ENCODE results near the gene OPA3.

OPA3 gene

GRCh38 chr19:45483033-45483432 lies 101.6 kb downstream of the OPA3 start:
- no peak for DNase-seq (ENCODE audit: extremely low read depth, insufficient read length)
- no peak overlapping the region for H3K4me3 ChIP-seq (replicated peaks; ENCODE audit: low read depth, low read length)
- TF ChIP-seq, protein P1, sequence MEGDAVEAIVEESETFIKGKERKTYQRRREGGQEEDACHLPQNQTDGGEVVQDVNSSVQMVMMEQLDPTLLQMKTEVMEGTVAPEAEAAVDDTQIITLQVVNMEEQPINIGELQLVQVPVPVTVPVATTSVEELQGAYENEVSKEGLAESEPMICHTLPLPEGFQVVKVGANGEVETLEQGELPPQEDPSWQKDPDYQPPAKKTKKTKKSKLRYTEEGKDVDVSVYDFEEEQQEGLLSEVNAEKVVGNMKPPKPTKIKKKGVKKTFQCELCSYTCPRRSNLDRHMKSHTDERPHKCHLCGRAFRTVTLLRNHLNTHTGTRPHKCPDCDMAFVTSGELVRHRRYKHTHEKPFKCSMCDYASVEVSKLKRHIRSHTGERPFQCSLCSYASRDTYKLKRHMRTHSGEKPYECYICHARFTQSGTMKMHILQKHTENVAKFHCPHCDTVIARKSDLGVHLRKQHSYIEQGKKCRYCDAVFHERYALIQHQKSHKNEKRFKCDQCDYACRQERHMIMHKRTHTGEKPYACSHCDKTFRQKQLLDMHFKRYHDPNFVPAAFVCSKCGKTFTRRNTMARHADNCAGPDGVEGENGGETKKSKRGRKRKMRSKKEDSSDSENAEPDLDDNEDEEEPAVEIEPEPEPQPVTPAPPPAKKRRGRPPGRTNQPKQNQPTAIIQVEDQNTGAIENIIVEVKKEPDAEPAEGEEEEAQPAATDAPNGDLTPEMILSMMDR (IDR thresholded peaks at IDR 0.05; ENCODE audit: insufficient read depth, low read length, poor library complexity, severe bottlenecking): no peak
- H3K36me3 ChIP-seq (ENCODE audit: control insufficient read depth, insufficient read depth, low read length): no peaks in the 10 kb centered on the region
- H3K27me3 ChIP-seq (replicated peaks; ENCODE audit: control insufficient read depth, insufficient read depth, low read length): no peaks in the 10 kb centered on the region

DNA sequence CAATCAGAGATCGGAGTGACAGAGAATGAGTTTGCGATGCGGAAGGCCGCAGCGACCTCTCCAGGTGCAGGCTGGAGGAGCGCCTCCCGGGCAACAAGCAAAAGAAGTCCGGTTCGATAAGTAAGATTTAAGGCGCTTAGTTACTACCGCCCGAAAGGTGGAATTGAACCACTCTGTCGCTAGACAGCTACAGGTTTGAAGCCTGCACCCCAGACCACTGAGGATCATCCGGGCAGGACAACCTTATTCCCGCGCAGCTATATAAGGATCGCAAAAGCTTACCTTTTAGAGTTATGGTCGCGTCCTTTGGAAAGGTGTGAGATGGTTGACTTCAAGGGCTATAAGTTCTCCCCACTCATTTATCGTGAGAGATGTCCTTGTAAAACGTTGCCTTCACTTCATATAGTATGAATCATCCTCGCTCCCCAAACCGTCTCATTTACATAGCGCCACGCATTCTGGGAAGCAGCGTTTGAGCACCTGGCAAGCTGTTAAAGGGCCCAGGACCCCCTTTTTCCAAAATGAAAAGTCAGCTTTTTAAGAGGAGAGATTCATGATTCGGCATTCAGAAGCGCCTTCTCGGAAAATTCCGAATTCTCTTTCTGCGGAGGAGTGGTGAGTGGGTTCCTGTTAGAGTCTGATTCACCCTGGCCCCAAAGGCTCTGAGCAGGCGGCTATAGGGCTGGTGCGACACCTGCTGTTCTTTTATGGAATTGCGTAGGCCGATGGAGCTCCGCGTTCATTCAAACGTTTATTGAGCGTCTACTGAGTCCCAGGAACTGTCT lies 106.0 kb downstream of the OPA3 start:
- Histone ChIP-seq H3K36me3 (ENCODE audit: control insufficient read depth, insufficient read depth, low read length) (no peaks in the 10 kb centered on the region), H3K27me3 (replicated peaks; ENCODE audit: control insufficient read depth, insufficient read depth, low read length) (no peaks in the 10 kb centered on the region), H3K4me3 (replicated peaks; ENCODE audit: low read depth, low read length) (peak overlapping the region; percentile 62)
- TF ChIP-seq, protein P1 (IDR thresholded peaks at IDR 0.05; ENCODE audit: insufficient read depth, low read length, poor library complexity, severe bottlenecking): peak; percentile 91
- DNase-seq (ENCODE audit: extremely low read depth, insufficient read length): peak; percentile 89

GRCh38 chr19:45477713-45478453 lies 106.7 kb downstream of the OPA3 start:
- H3K36me3 ChIP-seq (ENCODE audit: control insufficient read depth, insufficient read depth, low read length): no peaks in the 10 kb centered on the region

More at GRCh38 chr19:45477713-45478453, 106.7 kb downstream of the OPA3 start:
- TF ChIP-seq, protein P1 (IDR thresholded peaks at IDR 0.05; ENCODE audit: insufficient read depth, low read length, poor library complexity, severe bottlenecking): no peak
- Histone ChIP-seq H3K27me3 (replicated peaks; ENCODE audit: control insufficient read depth, insufficient read depth, low read length) (no peaks in the 10 kb centered on the region), H3K4me3 (replicated peaks; ENCODE audit: low read depth, low read length) (peak overlapping the region; percentile 62)
- DNase-seq (ENCODE audit: extremely low read depth, insufficient read length): no peak
